Measurements from ENCODE around the gene DUOXA2.
"Not testable (repeated sequence)": the region's sequence is repeated elsewhere in the genome, so short reads cannot be mapped to it uniquely, and the experiment has no call there.

DUOXA2 gene

GRCh38 chr15:45097466-45097865 is 16.7 kb upstream of the DUOXA2 start:
- no peak for DNase-seq

- no peak for DNase-seq
These were observed 14.5 kb upstream of the DUOXA2 start for GRCh38 chr15:45099549-45100165.

GRCh38 chr15:45100884-45101625 is 13.1 kb upstream of the DUOXA2 start:
- DNase-seq: no peak

GRCh38 chr15:45101749-45102148 is 12.4 kb upstream of the DUOXA2 start:
- no peak for DNase-seq

- no peak for DNase-seq
These were observed 11.9 kb upstream of the DUOXA2 start for GRCh38 chr15:45102226-45102625.

GRCh38 chr15:45104170-45104569 is 10.0 kb upstream of the DUOXA2 start:
- not testable (repeated sequence) for DNase-seq

GRCh38 chr15:45105586-45105985 is 8.5 kb upstream of the DUOXA2 start:
- no peak for DNase-seq

GRCh38 chr15:45106002-45106790 is 7.9 kb upstream of the DUOXA2 start:
- no peak for DNase-seq

- no peak for DNase-seq
These were observed 6.0 kb upstream of the DUOXA2 start for GRCh38 chr15:45107941-45108630.

GRCh38 chr15:45110256-45110820 is 3.8 kb upstream of the DUOXA2 start:
- no peak for DNase-seq

GRCh38 chr15:45111390-45112142 is 2.6 kb upstream of the DUOXA2 start:
- DNase-seq: no peak

GRCh38 chr15:45112143-45112590 is 2.0 kb upstream of the DUOXA2 start:
- DNase-seq: no peak

GRCh38 chr15:45112591-45113379 is 1.3 kb upstream of the DUOXA2 start:
- DNase-seq: no peak

GRCh38 chr15:45113380-45113990 is 641 bp upstream of the DUOXA2 start:
- DNase-seq: no peak

GRCh38 chr15:45114751-45115085 is 592 bp downstream of the DUOXA2 start:
- no peak for DNase-seq

- DNase-seq: no peak
These were observed 1.2 kb downstream of the DUOXA2 start for GRCh38 chr15:45115312-45115820.

- no peak for DNase-seq
These were observed 1.9 kb downstream of the DUOXA2 start for GRCh38 chr15:45116006-45116481.

GRCh38 chr15:45116482-45117307 is 2.6 kb downstream of the DUOXA2 start:
- DNase-seq: no peak

GRCh38 chr15:45117308-45118130 is 3.4 kb downstream of the DUOXA2 start:
- DNase-seq: no peak

Measured in NCI-H510A treated with DMSO at 0.1 percent for 48 hours (cell line).